Nephron progenitor cell (in vitro differentiated cells): ENCODE data around the gene TFDP2.
"Not testable (repeated sequence)": the region's sequence is repeated elsewhere in the genome, so short reads cannot be mapped to it uniquely, and the experiment has no call there.

Source experiments
- DNase-seq: peaks from one replicate; pipeline ENCODE4 v3.0.0; 2021
- H3K27ac Mint-ChIP-seq: 2 replicates; pipeline ENCODE4 v1.8.0; 2021; ENCODE audit warnings: mild to moderate bottlenecking, moderate library complexity, mixed read lengths
- H3K27me3 Mint-ChIP-seq: 2 replicates; pipeline ENCODE4 v1.8.0; 2021; ENCODE audit warnings: mild to moderate bottlenecking, low read depth, mixed read lengths; ENCODE audit not compliant: poor library complexity
- H3K36me3 Mint-ChIP-seq: 2 replicates; pipeline ENCODE4 v1.8.0; 2021; ENCODE audit warnings: low read depth, mixed read lengths
- H3K4me1 Mint-ChIP-seq: 2 replicates; pipeline ENCODE4 v1.8.0; 2021; ENCODE audit warnings: mixed read lengths
- H3K4me3 Mint-ChIP-seq: 2 replicates; pipeline ENCODE4 v1.8.0; 2021; ENCODE audit warnings: mild to moderate bottlenecking, moderate library complexity, mixed read lengths
- H3K9me3 Mint-ChIP-seq: 2 replicates; pipeline ENCODE4 v1.8.0; 2021; ENCODE audit warnings: mild to moderate bottlenecking, moderate library complexity, mixed read lengths
- CTCF ChIP-seq: fragments of 200-600 bp; sonication (generic); IDR thresholded peaks from 2 replicates; pipeline ENCODE4 v1.5.0; 2021; ENCODE audit warnings: antibody characterized with exemption

TFDP2 gene

GRCh38 chr3:142013993-142014392 lies 135.4 kb downstream of the TFDP2 start:
- H3K4me3 Mint-ChIP-seq: no peak overlapping the region
- no peak for TF ChIP-seq CTCF
- H3K36me3 Mint-ChIP-seq: peaks cover 28% of the 10 kb centered on the region
- DNase-seq: no peak
- no peaks in the 10 kb centered on the region for H3K27me3 Mint-ChIP-seq
- H3K9me3 Mint-ChIP-seq: peaks cover 9% of the 10 kb centered on the region
- no peaks in the 10 kb centered on the region for H3K4me1 Mint-ChIP-seq
- H3K27ac Mint-ChIP-seq: no peak overlapping the region

- H3K4me1 Mint-ChIP-seq: no peaks in the 10 kb centered on the region
- TF ChIP-seq CTCF: no peak
- peaks cover 9% of the 10 kb centered on the region for H3K9me3 Mint-ChIP-seq
- DNase-seq: no peak
- H3K36me3 Mint-ChIP-seq: peaks cover 23% of the 10 kb centered on the region
- H3K27me3 Mint-ChIP-seq: no peaks in the 10 kb centered on the region
- no peak overlapping the region for H3K4me3 Mint-ChIP-seq
- no peak overlapping the region for H3K27ac Mint-ChIP-seq
These were observed 135.9 kb downstream of the TFDP2 start for GRCh38 chr3:142013326-142013980.

GRCh38 chr3:142009029-142009428 lies 140.3 kb downstream of the TFDP2 start:
- Mint-ChIP-seq H3K36me3 (peaks cover 40% of the 10 kb centered on the region), H3K9me3 (peaks cover 4% of the 10 kb centered on the region), H3K4me3 (no peak overlapping the region), H3K27ac (no peak overlapping the region), H3K4me1 (no peaks in the 10 kb centered on the region), H3K27me3 (no peaks in the 10 kb centered on the region)
- no peak for TF ChIP-seq CTCF
- no peak for DNase-seq

- H3K27ac Mint-ChIP-seq: peak overlapping the region; percentile 41
- no peak for DNase-seq
- H3K27me3 Mint-ChIP-seq: no peaks in the 10 kb centered on the region
- no peak for TF ChIP-seq CTCF
- H3K4me3 Mint-ChIP-seq: no peak overlapping the region
- peaks cover 4% of the 10 kb centered on the region for H3K9me3 Mint-ChIP-seq
- H3K4me1 Mint-ChIP-seq: no peaks in the 10 kb centered on the region
- peaks cover 51% of the 10 kb centered on the region for H3K36me3 Mint-ChIP-seq
These were observed 141.5 kb downstream of the TFDP2 start for GRCh38 chr3:142007710-142008399.

- not testable (repeated sequence) for H3K9me3 Mint-ChIP-seq, H3K4me3 Mint-ChIP-seq, DNase-seq, H3K4me1 Mint-ChIP-seq, H3K27ac Mint-ChIP-seq, H3K27me3 Mint-ChIP-seq
- H3K36me3 Mint-ChIP-seq: peaks cover 67% of the 10 kb centered on the region
These were observed 144.4 kb downstream of the TFDP2 start for GRCh38 chr3:142004957-142005356.

- no peak for TF ChIP-seq CTCF
- Mint-ChIP-seq H3K4me1 (no peaks in the 10 kb centered on the region), H3K27ac (no peak overlapping the region)
These were observed 145.3 kb downstream of the TFDP2 start for GRCh38 chr3:142004025-142004424.

More at GRCh38 chr3:142004025-142004424, 145.3 kb downstream of the TFDP2 start:
- no peak overlapping the region for H3K4me3 Mint-ChIP-seq
- H3K9me3 Mint-ChIP-seq: no peaks in the 10 kb centered on the region
- H3K27me3 Mint-ChIP-seq: no peaks in the 10 kb centered on the region
- DNase-seq: no peak
- H3K36me3 Mint-ChIP-seq: peaks cover 76% of the 10 kb centered on the region
